Activated CD4-positive, alpha-beta T cell treated with anti-CD3 and anti-CD28 coated beads, Interleukin-2, amount 50 U/mL, for 24 hours (primary cell): Measurements from ENCODE around the gene DOK6.
"Not testable (repeated sequence)": the region's sequence is repeated elsewhere in the genome, so short reads cannot be mapped to it uniquely, and the experiment has no call there.

Experiments used
- DNase-seq, 2 donors: peaks; one replicate each; pipeline ENCODE4 v3.0.0-alpha.2; 2020; ENCODE audit warnings: low read depth in 1 of 2, low spot score in 1 of 2

DOK6 gene

GRCh38 chr18:69622184-69622583 lies 221.5 kb downstream of the DOK6 start:
- DNase-seq, result no peak

- no peak for DNase-seq
These were observed 222.3 kb downstream of the DOK6 start for GRCh38 chr18:69622961-69623360.

- no peak for DNase-seq
These were observed 225.5 kb downstream of the DOK6 start for GRCh38 chr18:69626171-69626570.

GRCh38 chr18:69626643-69627242 lies 226.1 kb downstream of the DOK6 start:
- no peak for DNase-seq

GRCh38 chr18:69628774-69629359 lies 228.2 kb downstream of the DOK6 start:
- DNase-seq, result no peak

- DNase-seq, result no peak
These were observed 230.6 kb downstream of the DOK6 start for GRCh38 chr18:69631281-69631680.

GRCh38 chr18:69635482-69635881 lies 234.8 kb downstream of the DOK6 start:
- DNase-seq, result no peak

GRCh38 chr18:69636529-69637301 lies 236.0 kb downstream of the DOK6 start:
- no peak for DNase-seq

GRCh38 chr18:69638056-69638455 lies 237.4 kb downstream of the DOK6 start:
- DNase-seq, result no peak

- no peak for DNase-seq
These were observed 247.0 kb downstream of the DOK6 start for GRCh38 chr18:69647702-69648101.

GRCh38 chr18:69648486-69648885 lies 247.8 kb downstream of the DOK6 start:
- DNase-seq, result no peak

- DNase-seq, result no peak
These were observed 249.0 kb downstream of the DOK6 start for GRCh38 chr18:69649684-69650083.

- no peak for DNase-seq
These were observed 250.6 kb downstream of the DOK6 start for GRCh38 chr18:69651243-69651642.

- DNase-seq, result no peak
These were observed 255.1 kb downstream of the DOK6 start for GRCh38 chr18:69655816-69656215.

- no peak for DNase-seq
These were observed 257.4 kb downstream of the DOK6 start for GRCh38 chr18:69658103-69658502.

GRCh38 chr18:69658685-69659084 lies 258.0 kb downstream of the DOK6 start:
- no peak for DNase-seq

GRCh38 chr18:69659142-69659651 lies 258.5 kb downstream of the DOK6 start:
- no peak for DNase-seq

GRCh38 chr18:69662090-69662489 lies 261.4 kb downstream of the DOK6 start:
- not testable (repeated sequence) for DNase-seq

GRCh38 chr18:69664399-69664798 lies 263.7 kb downstream of the DOK6 start:
- no peak for DNase-seq

- no peak for DNase-seq
These were observed 273.7 kb downstream of the DOK6 start for GRCh38 chr18:69674292-69674877.

- DNase-seq, result no peak
These were observed 274.3 kb downstream of the DOK6 start for GRCh38 chr18:69674966-69675365.

- DNase-seq, result no peak
These were observed 276.9 kb downstream of the DOK6 start for GRCh38 chr18:69677595-69677994.
